GM12873 (cell line): ENCODE results near the gene LLGL2.

ENCODE experiments used
- TF ChIP-seq, protein P1 (sequence below): IDR thresholded peaks from 2 replicates; pipeline ENCODE4 v1.5.1; 2012; ENCODE audit warnings: low read depth, mild to moderate bottlenecking, moderate library complexity, low read length, control low read depth; ENCODE audit not compliant: insufficient read depth; ENCODE audit errors: missing control alignments

The LLGL2 gene

GRCh38 chr17:75523647-75524046 is 1.9 kb upstream of the LLGL2 start:
- TF ChIP-seq, protein P1, sequence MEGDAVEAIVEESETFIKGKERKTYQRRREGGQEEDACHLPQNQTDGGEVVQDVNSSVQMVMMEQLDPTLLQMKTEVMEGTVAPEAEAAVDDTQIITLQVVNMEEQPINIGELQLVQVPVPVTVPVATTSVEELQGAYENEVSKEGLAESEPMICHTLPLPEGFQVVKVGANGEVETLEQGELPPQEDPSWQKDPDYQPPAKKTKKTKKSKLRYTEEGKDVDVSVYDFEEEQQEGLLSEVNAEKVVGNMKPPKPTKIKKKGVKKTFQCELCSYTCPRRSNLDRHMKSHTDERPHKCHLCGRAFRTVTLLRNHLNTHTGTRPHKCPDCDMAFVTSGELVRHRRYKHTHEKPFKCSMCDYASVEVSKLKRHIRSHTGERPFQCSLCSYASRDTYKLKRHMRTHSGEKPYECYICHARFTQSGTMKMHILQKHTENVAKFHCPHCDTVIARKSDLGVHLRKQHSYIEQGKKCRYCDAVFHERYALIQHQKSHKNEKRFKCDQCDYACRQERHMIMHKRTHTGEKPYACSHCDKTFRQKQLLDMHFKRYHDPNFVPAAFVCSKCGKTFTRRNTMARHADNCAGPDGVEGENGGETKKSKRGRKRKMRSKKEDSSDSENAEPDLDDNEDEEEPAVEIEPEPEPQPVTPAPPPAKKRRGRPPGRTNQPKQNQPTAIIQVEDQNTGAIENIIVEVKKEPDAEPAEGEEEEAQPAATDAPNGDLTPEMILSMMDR = no peak

DNA sequence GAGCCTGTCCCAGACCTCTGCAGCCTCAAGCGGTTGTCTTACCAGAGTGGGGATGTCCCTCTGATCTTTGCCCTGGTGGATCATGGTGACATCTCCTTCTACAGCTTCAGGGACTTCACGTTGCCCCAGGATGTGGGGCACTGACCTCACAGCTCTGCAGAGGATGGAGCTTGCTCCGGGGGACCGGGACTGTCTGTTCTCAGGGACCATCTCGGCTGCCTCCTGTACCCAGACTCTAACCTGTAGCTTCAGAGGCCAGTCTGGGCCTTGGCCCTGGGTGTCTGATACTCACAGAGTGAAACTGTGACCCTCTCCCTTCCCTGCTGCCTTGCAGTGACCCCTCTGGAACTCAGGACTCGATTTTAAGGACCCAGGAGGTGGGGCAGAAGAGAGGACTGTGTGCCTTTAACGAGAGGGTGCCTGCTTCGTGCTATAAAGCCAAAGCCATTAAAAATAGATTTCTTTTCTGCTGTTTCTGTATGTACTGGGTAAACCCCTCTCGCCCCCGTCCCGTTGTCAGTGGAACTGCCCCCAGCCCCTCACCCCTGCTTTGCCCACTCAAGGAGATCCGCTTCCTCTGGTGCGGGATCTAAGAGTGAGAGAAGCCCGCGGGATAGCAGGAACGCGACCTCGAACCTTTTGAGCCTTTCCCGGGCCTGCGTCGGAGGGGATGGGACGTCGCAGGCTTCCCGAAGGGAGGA is 1.1 kb upstream of the LLGL2 start:
- TF ChIP-seq, protein P1 = no peak

DNA sequence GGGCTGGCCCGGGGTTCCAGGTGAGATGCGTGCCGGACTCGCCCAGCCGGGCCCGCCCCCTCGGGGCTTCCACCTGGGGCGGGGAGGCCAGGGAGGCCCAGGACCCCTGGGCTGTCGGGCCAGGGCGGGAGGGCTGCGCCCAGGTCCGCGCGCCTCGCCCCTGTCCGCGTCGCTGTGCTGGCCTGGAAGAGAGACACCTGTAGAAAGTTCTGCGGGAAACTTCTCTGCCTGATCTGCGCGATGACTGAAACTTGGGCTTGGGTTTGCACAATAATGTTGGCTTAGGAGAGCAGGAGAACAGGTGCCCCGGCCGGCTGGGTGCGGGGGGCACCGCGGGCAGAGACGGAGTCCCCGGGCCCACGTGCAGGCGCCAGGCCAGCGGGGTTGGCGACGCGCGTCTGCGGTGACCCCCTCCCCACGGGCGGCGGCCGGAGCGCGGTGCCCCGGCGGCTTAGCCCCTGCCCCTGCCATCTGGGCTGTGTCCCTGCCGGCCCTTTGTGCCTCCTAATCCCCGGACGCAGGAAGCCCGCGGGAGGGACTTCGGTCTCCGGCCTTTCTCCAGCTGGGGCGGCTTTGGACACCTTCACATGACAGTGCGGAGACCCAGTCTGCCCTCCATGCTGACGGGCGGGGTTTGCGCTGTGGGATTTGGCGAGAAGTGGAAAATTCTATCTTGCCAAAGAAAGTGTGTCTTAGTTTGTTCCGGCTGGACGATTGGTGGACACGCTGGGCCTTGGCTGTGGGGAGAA is 483 bp downstream of the LLGL2 start:
- TF ChIP-seq, protein P1 = no peak

DNA sequence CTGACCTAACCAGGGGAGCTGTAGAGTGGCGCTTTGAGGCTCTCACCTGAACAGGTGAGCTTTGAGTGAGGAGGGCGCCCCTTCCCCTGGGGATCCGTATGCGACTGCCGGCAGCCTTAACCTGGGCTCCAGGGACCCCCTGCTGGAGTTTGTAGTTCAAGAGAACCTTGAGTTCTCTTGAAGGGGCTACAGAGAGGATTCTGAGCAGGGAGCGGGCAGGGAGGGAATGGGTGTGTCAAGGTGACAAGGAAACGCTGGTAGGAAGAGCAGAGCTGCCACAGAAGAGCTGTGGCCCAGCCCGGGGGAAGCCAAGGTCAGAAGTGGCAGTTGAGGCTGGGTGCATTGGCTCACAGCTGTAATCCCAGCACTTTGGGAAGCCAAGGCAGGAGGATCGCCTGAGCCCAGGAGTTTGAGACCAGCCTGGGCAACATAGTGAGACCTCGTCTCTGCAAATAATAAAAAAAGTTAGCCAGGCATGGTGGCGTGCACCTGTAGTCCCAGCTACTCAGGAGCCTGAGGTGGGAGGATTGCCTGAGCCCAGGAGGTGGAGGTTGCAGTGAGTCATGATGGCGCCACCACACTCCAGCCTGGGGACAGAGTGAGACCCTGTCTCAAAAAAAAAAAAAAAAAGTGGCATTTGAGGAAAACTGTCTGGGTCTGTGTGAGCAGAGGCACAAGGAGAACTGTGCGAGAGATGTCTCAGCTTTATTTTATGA is 1.2 kb downstream of the LLGL2 start:
- TF ChIP-seq, protein P1 = no peak

DNA sequence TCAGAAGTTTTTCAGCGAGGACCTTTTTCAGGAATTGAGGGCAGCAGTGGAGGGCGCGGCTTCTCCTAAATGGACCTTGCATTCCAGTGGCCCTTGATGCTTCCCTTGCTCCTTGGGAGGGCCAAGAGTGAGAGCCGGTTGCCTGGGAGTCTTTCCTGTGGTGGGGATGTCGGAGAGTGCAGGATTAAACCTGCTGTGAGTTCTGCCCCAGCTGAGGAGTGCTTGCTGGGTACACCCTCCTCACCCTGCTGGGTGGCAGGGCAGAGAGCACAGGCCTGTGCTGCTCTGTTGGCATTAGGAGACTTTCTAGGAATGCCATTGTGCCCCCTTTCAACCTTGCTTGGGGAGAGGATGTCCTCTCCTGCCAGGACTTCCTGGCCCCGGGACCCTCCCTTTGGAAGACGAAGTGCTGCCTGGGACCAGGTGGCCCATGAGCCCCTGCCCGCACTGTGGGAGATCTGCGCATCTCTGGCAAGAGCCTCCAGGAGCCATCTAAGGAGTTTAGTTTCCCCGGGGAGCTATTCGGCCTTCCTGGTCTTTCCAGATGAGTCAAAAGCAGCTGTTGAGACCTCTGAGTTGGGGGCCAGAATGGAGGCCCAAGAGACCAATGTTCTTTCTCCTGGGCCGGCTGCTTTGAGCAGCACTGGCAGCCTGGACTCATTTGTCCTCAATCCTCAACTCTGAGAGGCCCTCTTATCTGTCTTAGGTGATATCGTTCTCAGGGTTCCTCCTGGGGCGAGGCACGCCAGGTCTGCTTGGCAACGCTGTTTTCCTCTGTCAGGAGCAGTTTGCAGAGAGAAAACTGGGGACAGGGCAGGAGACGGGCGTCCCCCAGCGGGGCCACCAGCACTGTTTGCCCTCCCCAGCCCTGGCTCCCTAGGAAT is 5.6 kb downstream of the LLGL2 start:
- TF ChIP-seq, protein P1 = no peak

- TF ChIP-seq, protein P1 = no peak
These were observed 6.2 kb downstream of the LLGL2 start for GRCh38 chr17:75531721-75532072.
